GM23338 (cell line): Measurements from ENCODE around the gene MRPL18. TPM values are rescaled to one million over a fixed set of nuclear protein-coding genes. Genes with fewer than 3 reads are reported as not detected.

Experiments
- ATAC-seq: fragments of 200-7000 bp; cut with Tn5 transposase; 3 replicates; pipeline ENCODE4 v1.9.1; 2020
- DNase-seq: peaks from one replicate; pipeline ENCODE4 v3.0.0-alpha.2; 2015; ENCODE audit warnings: low spot score
- H2AFZ ChIP-seq: fragments of 200-600 bp; sonication (generic); 2 replicates; pipeline ENCODE4 v1.8.0; 2016; ENCODE audit warnings: antibody characterized with exemption, mild to moderate bottlenecking, moderate library complexity
- H3F3A ChIP-seq: fragments of 200-600 bp; sonication (generic); replicated peaks from 2 replicates; pipeline ENCODE4 v1.8.0; 2017; ENCODE audit warnings: antibody characterized with exemption, mixed run types, low read depth
- H3K27ac ChIP-seq: fragments of 200-600 bp; sonication (generic); 2 replicates; pipeline ENCODE4 v1.6.1; 2016; ENCODE audit warnings: low read depth
- H3K27me3 ChIP-seq: fragments of 200-600 bp; sonication (generic); 2 replicates; pipeline ENCODE4 v1.8.0; 2016; ENCODE audit warnings: mild to moderate bottlenecking, mixed run types, moderate library complexity; ENCODE audit not compliant: insufficient read depth
- H3K36me3 ChIP-seq: fragments of 200-600 bp; sonication (generic); 2 replicates; pipeline ENCODE4 v1.8.0; 2016; ENCODE audit warnings: mild to moderate bottlenecking; ENCODE audit not compliant: insufficient read depth
- H3K4me1 ChIP-seq: fragments of 200-600 bp; sonication (generic); 2 replicates; pipeline ENCODE4 v1.8.0; 2016; ENCODE audit warnings: mild to moderate bottlenecking, moderate library complexity; ENCODE audit not compliant: insufficient read depth
- H3K4me2 ChIP-seq: fragments of 200-600 bp; sonication (generic); 2 replicates; pipeline ENCODE4 v1.7.1; 2017; ENCODE audit warnings: mixed run types
- H3K4me3 ChIP-seq: fragments of 200-600 bp; sonication (generic); 2 replicates; pipeline ENCODE4 v1.6.1; 2016; ENCODE audit warnings: mixed run types
- H3K79me2 ChIP-seq: fragments of 200-600 bp; sonication (generic); replicated peaks from 2 replicates; pipeline ENCODE4 v1.8.0; 2017; ENCODE audit warnings: mild to moderate bottlenecking; ENCODE audit not compliant: insufficient read depth
- H3K9me2 ChIP-seq: fragments of 200-600 bp; sonication (generic); 2 replicates; pipeline ENCODE4 v1.8.0; 2017; ENCODE audit not compliant: insufficient read depth
- H4K20me1 ChIP-seq: fragments of 200-600 bp; sonication (generic); replicated peaks from 2 replicates; pipeline ENCODE4 v1.8.0; 2017; ENCODE audit warnings: mild to moderate bottlenecking; ENCODE audit not compliant: insufficient read depth
- H3K27ac Mint-ChIP-seq: 2 replicates; pipeline ENCODE4 v1.8.0; 2020; ENCODE audit warnings: inconsistent platforms, mild to moderate bottlenecking, moderate library complexity, mixed read lengths
- H3K27me3 Mint-ChIP-seq: 3 replicates; pipeline ENCODE4 v1.8.0; 2022; ENCODE audit warnings: low read depth, mild to moderate bottlenecking, moderate library complexity, mixed read lengths, inconsistent platforms; ENCODE audit not compliant: insufficient read depth, poor library complexity
- H3K36me3 Mint-ChIP-seq: 3 replicates; pipeline ENCODE4 v1.8.0; 2021; ENCODE audit warnings: low read depth, mild to moderate bottlenecking, inconsistent platforms, moderate library complexity, mixed read lengths
- H3K4me1 Mint-ChIP-seq: 3 replicates; pipeline ENCODE4 v1.8.0; 2020; ENCODE audit warnings: mild to moderate bottlenecking, inconsistent platforms, mixed read lengths
- H3K4me3 Mint-ChIP-seq: 3 replicates; pipeline ENCODE4 v1.8.0; 2021; ENCODE audit warnings: moderate library complexity, mild to moderate bottlenecking, inconsistent platforms, mixed read lengths
- H3K9me3 Mint-ChIP-seq: 3 replicates; pipeline ENCODE4 v1.8.0; 2020; ENCODE audit warnings: moderate library complexity, mild to moderate bottlenecking, inconsistent platforms, mixed read lengths
- CREB1 ChIP-seq: fragments of 250-450 bp; sonication (Bioruptor Pico); IDR thresholded peaks from 2 replicates; pipeline ENCODE4 v1.5.0; 2020; ENCODE audit warnings: low read depth, mild to moderate bottlenecking, moderate library complexity
- CTCF ChIP-seq, 2 experiments: fragments of 200-600 bp in 1 of 2; sonication (generic) in 1 of 2; conservative IDR thresholded peaks; 2 replicates each; pipeline versions ENCODE4 v1.5.1 to v1.6.1; 2016 to 2017; ENCODE audit warnings: antibody characterized with exemption in 2 of 2, low read depth in 2 of 2, mild to moderate bottlenecking in 2 of 2, moderate library complexity in 1 of 2
- ETS1 ChIP-seq: IDR thresholded peaks from 2 replicates; pipeline ENCODE4 v1.6.1; 2016; ENCODE audit warnings: antibody characterized with exemption
- EZH2 ChIP-seq: fragments of 200-600 bp; sonication (generic); IDR thresholded peaks from one replicate; pipeline ENCODE4 v1.8.0; 2017; ENCODE audit warnings: antibody characterized with exemption, mild to moderate bottlenecking, low read depth; ENCODE audit not compliant: unreplicated experiment
- EZH2phosphoT487 ChIP-seq: fragments of 200-600 bp; sonication (generic); IDR thresholded peaks from one replicate; pipeline ENCODE4 v1.8.1; 2018; ENCODE audit warnings: antibody characterized with exemption; ENCODE audit not compliant: unreplicated experiment
- JUNB ChIP-seq: IDR thresholded peaks from one replicate; pipeline ENCODE4 v1.6.1; 2016; ENCODE audit warnings: antibody characterized with exemption; ENCODE audit not compliant: unreplicated experiment
- NANOG ChIP-seq: IDR thresholded peaks from 2 replicates; pipeline ENCODE4 v1.6.1; 2016; ENCODE audit warnings: antibody characterized with exemption, borderline replicate concordance
- POLR2AphosphoS5 ChIP-seq: IDR thresholded peaks from 2 replicates; pipeline ENCODE4 v1.6.1; 2016; ENCODE audit warnings: antibody characterized with exemption, low read depth
- STAT1 ChIP-seq: IDR thresholded peaks from one replicate; pipeline ENCODE4 v1.6.1; 2016; ENCODE audit warnings: antibody characterized with exemption; ENCODE audit not compliant: unreplicated experiment
- ZNF114 ChIP-seq: fragments of 250-450 bp; sonication (Bioruptor Pico); IDR thresholded peaks from 2 replicates; pipeline ENCODE4 v1.5.0; 2020; ENCODE audit warnings: mild to moderate bottlenecking, moderate library complexity
- ZNF331 ChIP-seq: fragments of 250-450 bp; sonication (Bioruptor Pico); IDR thresholded peaks from 2 replicates; pipeline ENCODE4 v1.5.0; 2020; ENCODE audit warnings: low read depth, mild to moderate bottlenecking, moderate library complexity
- ZNF462 ChIP-seq: fragments of 250-450 bp; sonication (Bioruptor Pico); IDR thresholded peaks from 2 replicates; pipeline ENCODE4 v1.5.0; 2020; ENCODE audit warnings: mild to moderate bottlenecking, moderate library complexity
- polyA plus RNA-seq: library from polyadenylated mRNA; unstranded; fragments of >200 nt; fragmentation: Nextera tagmentation; extraction: Ambion mirVana; gene quantifications from 2 replicates; pipeline ENCODE4 v1.2.1, GENCODE V29; 2016
- total RNA-seq: library from RNA; depleted of rRNA; stranded (reverse); fragments of >200 nt; shearing (Covaris generic); gene quantifications from 2 replicates; pipeline ENCODE4 v1.2.3, GENCODE V29; 2014
- TF ChIP-seq, protein P1 (sequence below): IDR thresholded peaks from one replicate; pipeline ENCODE4 v1.6.1; 2018; ENCODE audit warnings: antibody characterized with exemption; ENCODE audit not compliant: unreplicated experiment

MRPL18 gene
- total and polyA plus RNA-seq, 2 experiments from 2014 or later, result 91.4 to 228 TPM

GRCh38 chr6:159766906-159767305 is 23.4 kb upstream of the MRPL18 start:
- H3K4me1 ChIP-seq, result peaks cover 8% of the 10 kb centered on the region; the same call in 1 of the 2 replicates
- peaks cover 9% of the 10 kb centered on the region for H3F3A ChIP-seq
- H3K79me2 ChIP-seq, result peaks cover 50% of the 10 kb centered on the region
- H2AFZ ChIP-seq, result no peak overlapping the region
- no peaks in the 10 kb centered on the region for H3K9me2 ChIP-seq
- H3K27ac ChIP-seq, result no peak overlapping the region
- H3K36me3 ChIP-seq, result peaks cover 77% of the 10 kb centered on the region
- peaks cover 96% of the 10 kb centered on the region for H3K36me3 Mint-ChIP-seq
- TF ChIP-seq EZH2phosphoT487 (no peak), EZH2 (no peak), STAT1 (no peak), CREB1 (CRISPR knock-in tag) (no peak), CTCF (conservative IDR thresholded peaks at IDR 0.05; ENCODE audit: low read depth in 2 of 2) (no peak), ETS1 (no peak), JUNB (no peak), NANOG (no peak), ZNF462 (CRISPR knock-in tag) (no peak), POLR2AphosphoS5 (no peak), ZNF114 (CRISPR knock-in tag) (no peak), ZNF331 (CRISPR knock-in tag) (no peak)
- TF ChIP-seq, protein P1, sequence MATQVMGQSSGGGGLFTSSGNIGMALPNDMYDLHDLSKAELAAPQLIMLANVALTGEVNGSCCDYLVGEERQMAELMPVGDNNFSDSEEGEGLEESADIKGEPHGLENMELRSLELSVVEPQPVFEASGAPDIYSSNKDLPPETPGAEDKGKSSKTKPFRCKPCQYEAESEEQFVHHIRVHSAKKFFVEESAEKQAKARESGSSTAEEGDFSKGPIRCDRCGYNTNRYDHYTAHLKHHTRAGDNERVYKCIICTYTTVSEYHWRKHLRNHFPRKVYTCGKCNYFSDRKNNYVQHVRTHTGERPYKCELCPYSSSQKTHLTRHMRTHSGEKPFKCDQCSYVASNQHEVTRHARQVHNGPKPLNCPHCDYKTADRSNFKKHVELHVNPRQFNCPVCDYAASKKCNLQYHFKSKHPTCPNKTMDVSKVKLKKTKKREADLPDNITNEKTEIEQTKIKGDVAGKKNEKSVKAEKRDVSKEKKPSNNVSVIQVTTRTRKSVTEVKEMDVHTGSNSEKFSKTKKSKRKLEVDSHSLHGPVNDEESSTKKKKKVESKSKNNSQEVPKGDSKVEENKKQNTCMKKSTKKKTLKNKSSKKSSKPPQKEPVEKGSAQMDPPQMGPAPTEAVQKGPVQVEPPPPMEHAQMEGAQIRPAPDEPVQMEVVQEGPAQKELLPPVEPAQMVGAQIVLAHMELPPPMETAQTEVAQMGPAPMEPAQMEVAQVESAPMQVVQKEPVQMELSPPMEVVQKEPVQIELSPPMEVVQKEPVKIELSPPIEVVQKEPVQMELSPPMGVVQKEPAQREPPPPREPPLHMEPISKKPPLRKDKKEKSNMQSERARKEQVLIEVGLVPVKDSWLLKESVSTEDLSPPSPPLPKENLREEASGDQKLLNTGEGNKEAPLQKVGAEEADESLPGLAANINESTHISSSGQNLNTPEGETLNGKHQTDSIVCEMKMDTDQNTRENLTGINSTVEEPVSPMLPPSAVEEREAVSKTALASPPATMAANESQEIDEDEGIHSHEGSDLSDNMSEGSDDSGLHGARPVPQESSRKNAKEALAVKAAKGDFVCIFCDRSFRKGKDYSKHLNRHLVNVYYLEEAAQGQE, result no peak
- no peaks in the 10 kb centered on the region for H3K27me3 ChIP-seq
- peaks cover 15% of the 10 kb centered on the region for H4K20me1 ChIP-seq
- H3K4me2 ChIP-seq, result no peak overlapping the region
- H3K4me3 ChIP-seq, result no peak overlapping the region
- H3K27me3 Mint-ChIP-seq, result peaks cover 10% of the 10 kb centered on the region
- peaks cover 10% of the 10 kb centered on the region for H3K4me1 Mint-ChIP-seq
- DNase-seq (no peak), ATAC-seq (no peak)
- no peak overlapping the region for H3K27ac Mint-ChIP-seq
- H3K4me3 Mint-ChIP-seq, result no peak overlapping the region
- H3K9me3 Mint-ChIP-seq, result peaks cover 6% of the 10 kb centered on the region; the same call in 1 of the 3 replicates
